ENCODE data around the gene SUN1.
A peak's percentile ranks its signal among the peaks of the same experiment; 100 is the strongest.
"Not testable (repeated sequence)": the region's sequence is repeated elsewhere in the genome, so short reads cannot be mapped to it uniquely, and the experiment has no call there.

Gene SUN1

GRCh38 chr7:857661-858060 is 25.4 kb downstream of the SUN1 start:
- DNase-seq, result no peak

GRCh38 chr7:859359-860030 is 27.2 kb downstream of the SUN1 start:
- no peak for DNase-seq

GRCh38 chr7:860149-860548 is 27.9 kb downstream of the SUN1 start:
- no peak for DNase-seq

- DNase-seq, result no peak
Observed at GRCh38 chr7:861222-861621, 28.9 kb downstream of the SUN1 start.

GRCh38 chr7:862157-862556 is 29.9 kb downstream of the SUN1 start:
- no peak for DNase-seq

- DNase-seq, result no peak
Observed at GRCh38 chr7:863106-863505, 30.8 kb downstream of the SUN1 start.

GRCh38 chr7:865921-866320 is 33.6 kb downstream of the SUN1 start:
- no peak for DNase-seq

GRCh38 chr7:867001-867405 is 34.7 kb downstream of the SUN1 start:
- DNase-seq, result no peak

GRCh38 chr7:867406-868188 is 35.3 kb downstream of the SUN1 start:
- DNase-seq, result no peak

GRCh38 chr7:868189-868486 is 35.9 kb downstream of the SUN1 start:
- DNase-seq, result no peak

GRCh38 chr7:869348-869747 is 37.1 kb downstream of the SUN1 start:
- no peak for DNase-seq

- no peak for DNase-seq
Observed at GRCh38 chr7:871900-872537, 39.7 kb downstream of the SUN1 start.

- not testable (repeated sequence) for DNase-seq
Observed at GRCh38 chr7:872685-873084, 40.4 kb downstream of the SUN1 start.

- DNase-seq, result peak; percentile 71
Observed at GRCh38 chr7:873367-874002, 41.2 kb downstream of the SUN1 start.

GRCh38 chr7:874031-874749 is 41.9 kb downstream of the SUN1 start:
- DNase-seq, result no peak

- no peak for DNase-seq
Observed at GRCh38 chr7:875051-875450, 42.8 kb downstream of the SUN1 start.

GRCh38 chr7:875476-876076 is 43.3 kb downstream of the SUN1 start:
- DNase-seq, result no peak

- peak; percentile 59 for DNase-seq
Observed at GRCh38 chr7:876077-876971, 44.0 kb downstream of the SUN1 start, which contains the start of gene GET4. Gene GET4, plus strand, starts transcription at chr7:876554. Its CDS starts 92 bp downstream, at chr7:876646.

- no peak for DNase-seq
Observed at GRCh38 chr7:876972-877311, 44.7 kb downstream of the SUN1 start.

GRCh38 chr7:877312-878232 is 45.3 kb downstream of the SUN1 start:
- no peak for DNase-seq

All from NCI-H1048 (cell line).